HG03108 (cell line): ENCODE measurements around the gene EDNRA.
"Not testable (repeated sequence)": the region's sequence is repeated elsewhere in the genome, so short reads cannot be mapped to it uniquely, and the experiment has no call there.

Source experiments
- ATAC-seq: cut with Tn5 transposase; IDR thresholded peaks from one replicate; pipeline ENCODE4 v1.9.1; 2021; ENCODE audit warnings: moderate library complexity; ENCODE audit not compliant: unreplicated experiment

The EDNRA gene

DNA sequence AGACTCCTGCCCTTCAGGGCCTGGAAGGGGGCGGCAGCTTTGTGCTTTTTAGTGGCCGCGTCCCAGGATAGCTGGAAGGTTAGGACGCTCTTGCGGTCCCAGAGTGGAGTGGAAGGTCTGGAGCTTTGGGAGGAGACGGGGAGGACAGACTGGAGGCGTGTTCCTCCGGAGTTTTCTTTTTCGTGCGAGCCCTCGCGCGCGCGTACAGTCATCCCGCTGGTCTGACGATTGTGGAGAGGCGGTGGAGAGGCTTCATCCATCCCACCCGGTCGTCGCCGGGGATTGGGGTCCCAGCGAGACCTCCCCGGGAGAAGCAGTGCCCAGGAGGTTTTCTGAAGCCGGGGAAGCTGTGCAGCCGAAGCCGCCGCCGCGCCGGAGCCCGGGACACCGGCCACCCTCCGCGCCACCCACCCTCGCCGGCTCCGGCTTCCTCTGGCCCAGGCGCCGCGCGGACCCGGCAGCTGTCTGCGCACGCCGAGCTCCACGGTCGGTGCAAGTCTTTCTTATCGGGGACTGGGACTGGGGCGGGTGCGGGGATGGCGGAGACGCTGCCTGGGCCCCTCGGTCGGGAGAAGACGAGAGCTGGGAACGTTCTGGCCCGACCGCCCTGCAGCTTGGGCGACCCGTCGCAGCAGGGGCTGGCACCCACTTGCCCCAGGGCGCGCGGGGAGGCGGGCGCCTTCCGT, at the start of gene EDNRA:
TSS of gene EDNRA (plus strand) at position 207 of the 686 bp plus-strand sequence. CDS start 4,585 bp downstream, outside the sequence.
- ATAC-seq, result no peak

DNA sequence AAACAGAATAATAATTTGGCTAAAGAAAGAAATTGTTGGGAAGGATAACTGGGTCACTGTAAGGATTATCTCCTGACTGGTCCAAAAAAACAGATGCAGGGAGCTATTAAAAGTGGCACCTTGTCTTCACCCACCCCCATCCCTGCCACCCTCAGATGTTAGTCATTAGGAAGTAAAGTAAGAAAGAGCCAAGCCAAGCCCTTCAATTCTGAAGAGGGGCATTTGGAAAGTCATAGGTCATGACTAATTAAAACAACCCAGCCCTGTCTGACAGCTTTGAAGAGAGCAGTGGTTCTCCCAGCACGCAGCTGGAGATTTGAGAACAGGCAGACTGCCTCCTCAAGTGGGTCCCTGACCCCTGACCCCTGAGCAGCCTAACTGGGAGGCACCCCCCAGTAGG, 46.5 kb upstream of the EDNRA start:
- ATAC-seq, result not testable (repeated sequence)

DNA sequence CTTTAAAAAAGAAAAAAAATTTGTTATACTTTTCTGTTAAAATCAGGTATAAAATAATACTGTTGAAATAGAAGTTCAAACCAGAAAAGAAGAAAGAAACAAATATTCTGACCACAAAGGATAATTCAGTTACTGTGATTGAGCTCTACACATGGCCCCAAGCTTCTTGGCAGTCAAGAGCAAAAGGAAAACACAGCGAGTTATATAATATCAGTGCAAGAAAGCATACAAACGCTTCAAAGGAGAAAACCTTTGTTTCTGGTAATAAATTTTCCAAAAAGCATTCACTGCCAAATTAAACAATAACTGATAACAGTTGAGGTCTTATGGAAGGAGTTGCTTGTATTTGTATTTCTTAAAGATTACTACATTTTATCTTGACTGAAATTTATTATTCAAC, 40.5 kb upstream of the EDNRA start:
- ATAC-seq, result no peak

DNA sequence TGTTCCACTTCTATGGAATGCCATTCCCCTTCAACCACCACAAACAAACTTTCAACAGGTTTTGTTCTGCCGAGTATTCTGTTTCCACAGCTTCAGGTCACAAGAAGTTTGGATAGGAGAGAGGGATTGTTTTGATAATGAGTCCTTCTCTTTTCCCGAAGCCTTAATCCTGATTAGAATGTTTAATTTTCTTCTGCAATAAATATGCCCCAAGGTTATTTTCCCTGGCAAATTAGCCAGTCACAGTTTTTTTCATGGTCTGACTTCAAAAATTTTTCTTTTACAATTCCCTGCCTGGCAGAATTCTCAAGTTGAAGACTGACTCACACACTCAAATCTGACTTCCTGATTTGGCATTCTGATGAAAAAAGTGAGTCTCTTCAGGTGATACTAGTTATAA, 33.1 kb upstream of the EDNRA start:
- no peak for ATAC-seq

DNA sequence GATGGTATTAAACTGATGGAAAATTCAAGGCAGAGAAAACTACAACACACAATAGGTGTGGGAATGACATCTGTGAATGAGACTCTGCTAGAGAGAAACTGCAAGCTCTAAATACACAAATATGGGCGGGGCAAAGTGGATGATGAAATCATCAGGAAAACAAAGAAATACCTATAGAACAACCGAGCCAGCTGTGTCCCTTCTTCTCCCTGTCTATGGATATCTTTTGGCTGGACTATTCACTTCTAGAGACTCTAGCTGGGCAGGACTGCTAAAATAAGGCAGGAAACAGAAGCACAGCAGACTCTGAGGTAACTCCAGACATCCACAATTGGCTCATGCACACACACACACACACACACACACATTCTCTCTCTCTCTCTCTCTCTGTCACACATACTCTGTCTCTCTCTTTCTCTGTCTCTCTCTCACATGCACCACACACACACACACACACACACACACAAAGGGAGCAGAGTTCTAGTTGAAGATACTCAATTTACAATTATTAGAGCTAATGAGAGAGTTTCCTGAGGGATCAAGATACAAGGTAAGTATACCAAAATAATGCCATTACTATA, 27.2 kb upstream of the EDNRA start:
- ATAC-seq, result no peak

DNA sequence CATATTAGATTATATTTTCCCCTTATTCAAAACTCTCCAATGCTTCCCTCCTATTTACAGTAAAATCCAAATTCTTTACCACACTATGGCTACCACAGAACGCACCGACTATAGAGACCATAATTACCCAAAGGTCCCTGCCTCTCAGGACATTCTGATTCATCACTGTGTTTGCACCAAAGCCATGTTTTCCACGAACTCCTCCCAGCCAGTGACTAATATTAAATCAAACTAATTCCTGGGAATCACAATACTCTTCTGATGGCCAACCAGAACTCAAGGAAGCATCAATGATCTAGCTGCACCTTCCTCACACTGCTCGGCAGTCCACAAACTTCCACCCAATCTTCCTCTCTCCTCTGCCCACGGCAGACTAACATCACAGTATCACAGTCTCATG, 24.2 kb upstream of the EDNRA start:
- no peak for ATAC-seq

DNA sequence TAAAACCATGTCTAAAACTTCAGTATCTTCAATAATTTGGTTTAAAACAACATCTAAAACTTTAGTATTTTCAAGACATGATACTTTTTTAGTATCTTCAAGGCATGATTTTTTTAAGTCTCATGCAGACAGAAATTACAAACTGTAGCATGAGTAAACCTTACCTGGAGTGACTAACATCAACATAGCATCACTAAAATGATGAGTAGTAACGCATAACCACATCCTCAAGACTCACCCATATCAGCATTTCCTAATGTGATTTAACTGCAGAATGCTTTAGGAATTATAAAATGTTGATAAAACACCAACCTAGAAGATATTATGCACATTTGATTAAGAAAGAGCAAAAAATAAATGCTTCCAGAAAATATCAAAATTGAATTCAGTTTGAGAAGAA, 19.7 kb upstream of the EDNRA start:
- no peak for ATAC-seq

DNA sequence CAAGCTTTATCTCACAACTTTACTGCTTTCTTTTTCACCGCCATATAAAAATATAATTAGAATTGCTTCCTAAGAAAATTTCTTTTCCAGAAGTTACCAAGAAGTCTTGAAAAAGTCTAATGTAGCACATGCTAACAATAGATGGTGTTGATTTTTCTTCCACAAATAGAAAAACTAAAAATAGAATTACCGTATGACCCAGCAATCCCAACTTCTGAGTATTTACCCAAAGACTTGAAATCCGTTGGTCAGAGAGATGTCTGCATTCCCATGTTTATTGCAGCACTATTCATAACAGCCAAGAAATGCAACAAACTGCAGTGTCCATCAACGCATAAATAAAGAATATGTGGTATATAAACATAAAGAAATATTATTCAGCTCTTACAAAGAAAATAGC, 17.8 kb upstream of the EDNRA start:
- ATAC-seq, result no peak

DNA sequence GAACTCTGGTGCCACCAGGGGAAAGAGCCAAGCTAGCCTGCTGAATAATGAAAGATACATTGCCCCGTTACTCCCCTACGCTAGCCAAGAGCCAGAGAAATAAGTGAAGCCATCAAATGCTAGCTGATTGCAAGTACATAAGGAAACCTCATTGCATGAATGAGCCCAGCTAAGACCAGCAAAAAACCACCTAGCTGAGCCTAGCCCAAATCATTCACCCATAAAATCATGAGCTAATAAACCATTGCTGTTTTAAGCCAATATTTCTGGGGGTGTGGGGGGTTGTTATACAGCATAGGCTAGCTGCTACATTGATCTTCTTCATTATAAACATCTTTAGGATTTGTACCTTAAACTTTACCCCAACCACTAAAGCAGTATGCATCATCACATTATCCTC, 15.4 kb upstream of the EDNRA start:
- no peak for ATAC-seq

DNA sequence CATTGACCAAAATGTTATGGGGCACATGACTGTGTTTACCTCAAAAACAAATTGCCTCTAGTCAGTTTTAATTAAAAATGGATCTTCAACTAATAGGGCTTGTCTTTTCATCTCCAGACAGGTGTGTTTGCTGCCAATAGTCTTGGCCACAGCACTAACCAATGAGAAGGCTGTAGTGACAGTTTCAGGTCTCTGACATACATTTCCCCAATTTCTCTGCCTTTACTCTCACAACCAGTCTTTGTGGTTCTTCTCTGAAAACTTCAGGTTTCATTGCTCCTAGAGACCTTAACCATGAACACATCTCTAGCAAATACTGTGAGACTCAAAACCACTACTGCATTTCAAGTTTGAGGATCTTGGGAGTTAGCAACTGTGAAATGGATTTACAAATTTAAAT, 3.5 kb upstream of the EDNRA start:
- no peak for ATAC-seq

DNA sequence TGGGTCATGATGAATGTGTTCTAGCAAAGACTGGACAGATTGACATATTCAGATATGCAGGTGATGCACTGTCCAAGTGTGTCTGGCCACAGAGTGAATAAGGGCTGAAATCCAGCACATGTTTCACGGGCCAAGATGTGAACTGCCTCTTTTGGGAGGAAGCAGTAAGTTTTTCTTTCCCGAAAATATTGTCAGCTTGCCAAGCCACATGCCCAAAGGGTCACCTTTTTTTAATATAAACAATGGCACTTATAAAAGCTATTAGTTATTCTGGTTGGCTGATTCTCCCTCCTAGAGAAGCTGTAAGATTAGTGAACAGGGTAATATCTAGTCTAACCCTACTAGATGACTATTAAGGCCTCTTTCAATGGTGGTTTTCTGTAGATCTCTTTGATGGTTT, 1.5 kb upstream of the EDNRA start:
- no peak for ATAC-seq

DNA sequence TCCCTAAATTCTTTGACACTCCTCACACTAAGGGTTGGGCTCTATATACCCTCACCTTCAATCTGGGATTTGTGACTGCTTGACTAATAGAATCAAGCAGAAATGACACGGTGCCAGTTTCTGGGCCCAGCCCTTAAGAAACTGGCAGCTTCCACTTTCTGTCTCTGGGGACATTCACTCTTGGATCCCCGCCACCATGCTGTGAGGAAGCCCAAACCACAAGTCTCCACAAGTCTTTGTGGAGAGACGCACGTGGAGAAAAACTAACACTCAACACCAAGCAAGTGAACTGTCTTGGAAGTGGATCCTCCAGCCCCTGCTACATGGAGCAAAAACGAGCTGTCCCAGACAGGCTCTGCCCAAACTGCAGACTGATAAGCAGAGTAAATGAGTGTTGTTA, 1.1 kb upstream of the EDNRA start:
- ATAC-seq, result no peak

DNA sequence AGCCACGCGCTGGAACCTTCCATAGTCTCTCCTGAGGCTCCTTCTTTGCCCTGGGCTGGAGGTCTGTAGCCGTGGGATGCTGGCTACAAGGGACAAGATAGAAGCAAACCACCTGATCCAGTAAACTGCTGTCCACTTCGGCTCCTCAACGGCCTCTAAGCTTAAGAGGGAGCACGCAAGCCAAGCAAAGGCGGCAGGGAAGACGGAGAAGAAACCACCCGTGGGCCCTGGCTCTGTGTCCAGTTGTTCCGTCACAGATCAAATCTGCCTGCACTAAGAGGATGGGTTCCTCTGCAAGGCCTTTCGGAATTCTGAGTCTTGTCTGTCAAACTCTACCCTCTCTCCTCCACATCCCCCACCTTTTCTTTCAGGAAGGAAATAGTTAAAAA, 401 bp upstream of the EDNRA start:
- ATAC-seq, result no peak

DNA sequence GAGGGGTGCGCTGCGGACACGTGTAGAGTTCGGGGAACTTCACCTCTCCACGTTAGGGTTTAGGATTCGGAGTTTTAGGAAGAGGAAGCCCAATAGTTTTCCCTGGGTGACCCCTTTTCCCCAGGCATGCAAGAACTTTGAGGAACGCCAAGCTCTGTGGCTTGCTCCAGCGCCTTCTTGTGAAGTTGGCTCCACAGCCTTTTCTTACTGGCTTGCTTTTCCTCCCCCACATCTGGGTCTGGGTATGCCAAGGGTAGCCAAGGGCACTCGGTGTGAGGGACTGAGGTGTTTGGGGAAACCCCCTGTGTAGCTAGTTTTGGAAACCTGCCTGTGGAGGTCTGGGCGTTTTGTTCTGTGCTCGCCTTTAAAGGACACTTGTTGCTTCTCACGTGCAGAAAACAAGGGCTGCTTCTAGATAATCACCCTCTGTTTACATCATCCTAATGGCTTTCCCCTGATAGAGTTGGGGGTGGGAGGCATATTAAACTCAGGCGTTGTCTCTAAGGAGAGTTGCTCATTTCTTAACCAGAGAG, 746 bp downstream of the EDNRA start:
- no peak for ATAC-seq

DNA sequence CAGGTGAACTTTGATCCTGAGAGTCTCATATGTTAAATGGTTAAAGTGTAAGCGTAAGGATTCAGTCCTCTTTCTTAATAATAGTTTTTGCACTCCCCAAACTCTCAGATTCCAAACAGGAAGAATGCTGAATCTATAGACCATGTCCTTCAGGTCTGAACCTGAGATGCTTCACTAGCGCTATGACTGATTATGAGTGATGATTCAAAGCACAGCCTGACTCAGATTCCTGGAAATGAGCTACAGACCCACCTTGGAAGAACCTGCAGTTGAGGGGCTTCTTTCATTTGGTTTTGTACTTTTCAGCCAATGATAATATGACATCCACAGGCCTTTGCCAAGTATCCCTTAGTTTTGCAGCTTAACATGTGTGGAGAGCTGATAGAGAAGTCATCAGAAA, 1.4 kb downstream of the EDNRA start:
- ATAC-seq, result no peak

DNA sequence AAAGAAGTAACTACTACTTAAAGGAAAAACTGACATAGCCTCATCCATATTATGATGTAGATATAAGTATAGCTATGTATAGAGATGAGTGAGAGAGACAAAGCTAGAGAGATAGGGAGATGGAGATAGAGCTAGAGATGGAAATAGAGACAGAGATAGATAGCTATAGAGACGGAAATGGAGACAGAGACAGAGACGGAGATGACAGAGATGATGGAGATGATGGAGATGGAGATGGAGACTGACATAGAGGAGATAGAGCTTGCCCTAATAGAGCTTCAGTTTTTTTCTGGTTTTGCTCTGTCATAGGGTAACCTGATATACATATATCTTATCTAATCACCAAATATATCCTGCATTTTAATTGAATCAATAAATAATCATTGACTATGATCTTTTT, 4.3 kb downstream of the EDNRA start:
- no peak for ATAC-seq

DNA sequence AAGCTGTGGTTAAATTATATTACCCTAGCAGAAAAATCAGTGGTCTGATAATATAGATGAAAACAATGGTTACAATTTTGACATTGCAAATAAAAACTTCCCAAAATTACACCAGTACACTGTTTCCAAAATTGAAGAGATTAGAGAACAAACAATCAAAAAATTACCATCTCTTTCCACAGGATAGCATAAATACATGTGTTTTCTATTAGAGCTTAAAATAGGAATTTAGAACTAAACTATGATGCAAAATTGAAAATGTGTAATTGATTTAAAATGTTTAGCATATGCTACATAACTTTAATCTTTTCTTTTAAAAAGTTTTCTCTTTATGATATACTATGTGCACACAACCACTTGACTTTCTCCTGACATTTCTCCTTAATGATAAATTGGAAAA, 6.7 kb downstream of the EDNRA start:
- ATAC-seq, result no peak

DNA sequence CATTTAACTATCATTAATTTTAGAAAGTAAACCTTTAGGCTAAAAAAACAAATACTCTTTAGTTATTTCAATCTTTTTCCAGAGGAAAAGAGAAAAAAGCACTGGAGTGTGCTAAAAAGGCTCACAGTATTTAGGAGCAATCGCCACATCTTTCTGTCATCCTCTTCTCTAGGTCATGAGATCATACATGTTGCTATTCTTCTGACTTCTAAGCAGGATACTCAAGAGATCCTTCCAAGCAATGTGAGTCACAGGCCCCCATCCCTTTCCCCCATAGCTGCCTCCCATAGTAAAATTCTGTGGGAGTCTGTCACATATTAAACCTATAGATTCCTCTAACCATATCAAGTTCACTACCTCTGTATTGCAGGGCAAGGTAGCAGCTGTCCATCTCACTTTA, 7.7 kb downstream of the EDNRA start:
- no peak for ATAC-seq

DNA sequence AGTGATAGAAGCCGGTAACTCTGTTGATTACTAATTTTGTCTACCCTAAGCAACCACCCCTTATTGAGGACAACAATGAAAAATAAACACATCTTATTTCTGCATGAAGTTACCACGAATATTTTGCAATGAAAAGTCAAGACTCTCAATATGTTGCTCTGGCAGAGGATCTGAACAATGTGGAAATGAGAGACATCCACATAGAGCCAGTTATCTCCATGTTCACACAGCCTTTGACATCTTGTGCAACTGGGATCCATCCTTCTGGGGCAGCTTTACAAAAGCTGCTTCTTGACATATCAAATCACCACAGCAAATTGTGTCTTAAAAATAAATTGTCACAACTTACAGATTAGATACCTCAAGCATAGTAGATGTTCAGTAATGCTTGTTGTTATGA, 10.2 kb downstream of the EDNRA start:
- no peak for ATAC-seq

DNA sequence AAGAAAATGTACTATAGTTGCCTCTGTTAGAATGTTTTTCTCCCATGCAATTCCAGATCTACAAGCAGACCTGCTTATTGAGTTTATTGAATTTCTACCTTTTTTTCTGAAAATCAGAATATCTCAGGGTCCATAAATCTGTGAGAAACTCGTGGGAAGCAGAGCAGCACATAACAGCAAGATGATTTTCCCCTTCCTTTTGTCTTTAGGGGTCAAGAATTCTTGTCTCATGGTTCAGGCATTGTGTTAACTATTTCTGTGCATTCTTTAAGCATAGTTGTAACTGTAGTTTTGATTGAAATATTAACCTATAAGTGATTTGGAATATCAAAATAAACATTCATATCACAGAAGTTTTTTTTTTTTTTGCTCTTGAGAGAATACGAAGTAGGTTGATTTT, 11.4 kb downstream of the EDNRA start:
- ATAC-seq, result no peak

DNA sequence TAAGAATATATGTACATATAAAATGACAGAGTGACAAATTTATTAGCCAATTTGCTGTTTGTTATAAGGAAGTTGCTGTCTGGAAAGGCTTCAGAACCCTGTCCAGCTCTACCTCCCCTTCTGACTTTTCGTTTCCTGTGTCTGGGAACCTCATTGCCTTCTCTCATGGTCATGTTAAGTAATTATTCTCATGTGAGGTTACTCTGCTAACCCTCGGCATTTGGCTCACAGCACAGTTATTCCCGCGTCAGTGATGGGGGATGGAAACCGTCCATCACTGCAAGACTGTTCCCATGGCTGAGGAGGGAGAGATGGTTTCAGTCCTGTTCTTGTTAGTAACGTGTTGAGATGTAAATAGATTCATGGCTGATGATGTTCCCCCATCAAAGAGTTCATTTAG, 11.9 kb downstream of the EDNRA start:
- no peak for ATAC-seq

DNA sequence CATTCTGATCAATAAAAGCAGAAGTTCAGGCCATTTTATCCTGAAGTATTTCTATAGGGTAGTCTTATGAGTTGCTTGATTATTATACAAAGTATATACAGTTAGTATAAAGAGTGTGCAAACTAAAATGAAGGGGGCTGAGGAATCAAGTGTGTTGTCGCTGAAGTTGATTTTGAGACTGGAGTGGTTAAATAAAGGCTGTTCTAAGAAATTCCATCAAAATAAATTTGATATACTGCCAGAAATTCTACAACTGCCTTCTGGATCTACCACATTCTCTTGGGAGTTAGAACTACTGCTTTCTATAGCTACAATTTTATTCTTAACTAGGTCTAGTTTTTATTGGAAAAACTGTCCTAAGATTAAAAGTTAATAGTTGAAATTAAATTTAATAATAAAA, 12.4 kb downstream of the EDNRA start:
- no peak for ATAC-seq

DNA sequence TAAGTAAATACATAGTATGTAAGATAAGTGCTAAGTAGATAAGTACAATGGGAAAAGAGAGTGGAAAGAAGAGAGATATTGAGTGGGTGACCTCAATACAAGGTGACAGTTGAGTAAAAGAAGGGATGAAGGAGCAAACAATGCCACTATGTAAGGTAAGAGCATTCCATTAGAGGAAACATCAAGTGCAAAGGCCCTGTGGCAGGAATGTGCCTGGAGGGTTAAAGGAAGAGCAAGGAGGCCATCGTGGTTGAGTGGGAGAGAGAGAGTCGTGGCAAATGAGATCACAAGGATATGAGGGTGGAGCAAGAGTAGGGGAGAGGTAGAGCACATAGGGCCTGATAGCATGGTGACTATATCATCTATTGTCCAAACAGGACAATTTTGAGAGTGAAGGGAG, 13.4 kb downstream of the EDNRA start:
- ATAC-seq, result no peak
